Kasumi-1 (cell line): ENCODE measurements around the gene TMCC3.

ENCODE experiments used
- DNase-seq, 2 experiments: peaks; one replicate each; lab custom pipeline; 2025; lab: John Stamatoyannopoulos, UW

Gene TMCC3

DNA sequence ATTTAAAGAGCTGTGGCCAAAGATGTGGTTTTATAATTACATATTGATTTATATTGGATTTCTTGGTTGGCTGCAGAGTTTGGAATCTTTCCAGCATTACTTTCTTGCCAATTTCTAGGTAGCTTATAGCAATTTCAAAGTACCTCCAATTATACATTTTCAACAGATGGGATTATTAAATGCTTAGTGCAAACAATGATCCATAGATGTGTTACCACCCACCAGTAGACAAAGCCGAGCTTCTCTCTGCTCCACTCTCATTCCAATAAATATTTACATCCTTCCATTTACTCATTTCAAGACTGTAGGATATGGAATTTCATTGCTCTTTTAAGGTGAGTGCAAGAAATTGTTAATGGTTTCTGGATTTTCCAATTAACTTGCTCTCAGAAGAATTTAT lies 21.6 kb upstream of the TMCC3 start:
- no peak for DNase-seq

DNA sequence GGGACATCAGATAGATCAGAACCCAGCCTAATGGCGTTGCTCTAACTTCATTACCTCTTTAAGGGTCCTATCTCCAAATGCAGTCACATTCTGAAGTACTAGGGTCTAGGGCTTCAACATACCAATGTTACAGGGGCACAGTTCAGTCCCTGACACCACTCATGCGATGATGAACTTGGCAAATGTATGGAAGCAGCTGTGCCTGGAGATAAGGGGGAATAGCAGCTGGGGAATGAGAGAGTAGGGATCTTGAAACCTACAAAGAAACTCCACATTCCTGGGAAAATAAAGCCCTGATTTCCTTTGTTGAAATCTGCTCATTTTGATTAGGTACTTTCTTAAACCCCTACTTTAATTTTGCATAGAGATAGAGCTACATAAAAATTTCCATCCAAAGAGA lies 20.5 kb upstream of the TMCC3 start:
- no peak for DNase-seq

- DNase-seq, result no peak
These were observed 19.7 kb upstream of the TMCC3 start for GRCh38 chr12:94670075-94670474.

- DNase-seq, result no peak
These were observed 16.7 kb upstream of the TMCC3 start for GRCh38 chr12:94667031-94667540.

GRCh38 chr12:94666158-94666557 lies 15.8 kb upstream of the TMCC3 start:
- DNase-seq, result no peak

- no peak for DNase-seq
These were observed 13.3 kb upstream of the TMCC3 start for GRCh38 chr12:94663702-94664101.

- DNase-seq, result no peak
These were observed 12.7 kb upstream of the TMCC3 start for GRCh38 chr12:94663071-94663470.

- DNase-seq, result no peak
These were observed 10.1 kb upstream of the TMCC3 start for GRCh38 chr12:94660436-94660835.

- DNase-seq, result no peak
These were observed 9.1 kb upstream of the TMCC3 start for GRCh38 chr12:94659346-94659930.

DNA sequence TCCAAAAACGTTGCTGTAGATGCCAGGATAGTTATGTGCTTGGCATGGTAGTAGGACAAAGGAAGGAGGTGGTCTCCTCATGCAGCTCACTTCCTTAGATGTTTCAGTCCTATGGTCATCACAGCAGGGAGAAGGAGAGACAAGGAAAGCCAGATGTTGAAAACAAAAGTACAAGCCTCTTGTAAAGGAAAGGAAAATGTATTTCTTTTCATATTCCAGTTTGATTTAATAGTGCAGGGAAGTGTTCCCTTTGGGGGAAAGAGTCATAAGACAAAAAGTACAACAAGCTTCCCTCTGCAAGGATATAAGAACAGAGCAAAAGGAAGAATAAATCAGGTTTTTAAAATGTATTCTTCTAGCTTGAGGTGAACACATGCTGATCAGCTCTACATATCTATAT lies 8.6 kb upstream of the TMCC3 start:
- no peak for DNase-seq

DNA sequence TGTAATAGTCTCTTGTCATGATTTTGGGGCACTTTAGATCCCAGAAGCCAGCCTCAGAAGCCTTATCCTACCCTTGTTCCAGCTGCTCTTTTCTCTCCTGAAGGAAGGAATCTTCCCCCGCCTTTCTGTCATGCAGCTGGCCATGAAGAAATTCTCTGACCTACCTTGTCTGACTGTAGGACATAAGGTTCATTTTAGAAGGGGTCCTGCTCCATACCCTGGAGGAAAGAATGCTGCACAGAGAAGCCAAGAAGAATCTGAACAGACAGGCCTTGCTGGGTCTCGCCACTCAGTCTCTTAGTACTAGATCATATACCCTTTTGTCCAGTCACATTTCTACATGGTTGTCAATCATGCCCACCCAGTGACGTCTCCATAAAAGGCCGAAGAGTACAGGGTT lies 6.2 kb upstream of the TMCC3 start:
- no peak for DNase-seq

GRCh38 chr12:94649349-94650142 lies 811 bp downstream of the TMCC3 start:
- no peak for DNase-seq

GRCh38 chr12:94648578-94648977 lies 1.8 kb downstream of the TMCC3 start:
- no peak for DNase-seq

GRCh38 chr12:94644141-94644979 lies 6.0 kb downstream of the TMCC3 start:
- no peak for DNase-seq

DNA sequence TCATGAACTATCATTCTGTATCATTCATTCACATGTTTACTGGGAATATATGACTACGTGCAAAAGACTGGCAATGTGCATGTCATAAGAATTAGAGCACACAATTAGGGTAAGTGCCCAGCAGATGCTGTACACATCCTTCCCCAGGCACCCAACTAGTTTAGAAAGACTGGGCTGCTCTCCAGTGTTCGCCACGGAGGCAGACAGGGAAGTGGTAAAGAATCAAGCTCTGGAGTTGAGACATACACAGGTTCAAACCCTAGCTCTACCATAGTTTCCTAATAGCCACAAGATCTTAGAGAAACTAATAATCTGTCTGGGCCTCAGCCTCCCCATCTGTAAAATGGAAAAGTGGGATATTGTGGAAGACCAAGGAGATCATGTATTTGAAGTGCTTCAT lies 6.8 kb downstream of the TMCC3 start:
- DNase-seq, result peak in 1 of 2 experiments; percentile 26

- no peak for DNase-seq
These were observed 9.1 kb downstream of the TMCC3 start for GRCh38 chr12:94641283-94641682.

DNA sequence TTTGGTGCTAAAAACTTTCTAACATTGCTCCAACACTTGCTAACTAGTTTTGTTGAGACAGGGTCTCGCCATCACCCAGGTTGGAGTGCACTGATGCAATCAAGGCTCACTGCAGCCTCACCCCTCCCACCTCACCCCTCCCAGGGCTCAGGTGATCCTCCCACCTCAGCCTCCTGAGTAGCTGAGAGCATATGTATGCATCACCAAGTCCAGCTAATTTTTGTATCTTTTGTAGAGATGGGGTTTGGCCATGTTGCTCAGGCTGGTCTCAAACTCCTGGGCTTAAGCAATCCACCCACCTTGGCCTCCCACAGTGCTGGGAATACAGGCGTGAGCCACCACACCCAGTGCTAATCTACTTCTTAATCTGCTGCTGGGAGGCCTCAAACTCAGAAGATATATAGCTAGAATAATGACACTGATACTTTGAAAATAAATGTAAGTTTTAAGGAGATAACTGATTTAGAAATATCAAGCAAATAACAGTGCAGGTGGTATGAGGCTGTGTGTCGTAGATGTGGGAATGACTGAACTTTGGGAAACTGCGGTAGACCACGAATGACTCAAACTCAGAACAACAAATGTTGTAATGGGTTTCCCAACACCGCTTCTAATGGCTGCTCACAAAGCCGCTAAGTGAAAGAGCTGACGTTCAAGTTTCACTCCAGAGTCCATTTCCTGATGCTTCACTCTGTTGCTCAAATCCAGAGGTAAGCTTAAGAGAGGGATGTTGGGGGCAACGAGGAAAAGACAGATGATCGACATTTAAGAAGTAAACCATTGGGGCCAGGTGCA lies 10.0 kb downstream of the TMCC3 start:
- DNase-seq, result no peak

GRCh38 chr12:94638521-94638920 lies 11.8 kb downstream of the TMCC3 start:
- DNase-seq, result no peak

GRCh38 chr12:94637390-94638113 lies 12.8 kb downstream of the TMCC3 start:
- no peak for DNase-seq

DNA sequence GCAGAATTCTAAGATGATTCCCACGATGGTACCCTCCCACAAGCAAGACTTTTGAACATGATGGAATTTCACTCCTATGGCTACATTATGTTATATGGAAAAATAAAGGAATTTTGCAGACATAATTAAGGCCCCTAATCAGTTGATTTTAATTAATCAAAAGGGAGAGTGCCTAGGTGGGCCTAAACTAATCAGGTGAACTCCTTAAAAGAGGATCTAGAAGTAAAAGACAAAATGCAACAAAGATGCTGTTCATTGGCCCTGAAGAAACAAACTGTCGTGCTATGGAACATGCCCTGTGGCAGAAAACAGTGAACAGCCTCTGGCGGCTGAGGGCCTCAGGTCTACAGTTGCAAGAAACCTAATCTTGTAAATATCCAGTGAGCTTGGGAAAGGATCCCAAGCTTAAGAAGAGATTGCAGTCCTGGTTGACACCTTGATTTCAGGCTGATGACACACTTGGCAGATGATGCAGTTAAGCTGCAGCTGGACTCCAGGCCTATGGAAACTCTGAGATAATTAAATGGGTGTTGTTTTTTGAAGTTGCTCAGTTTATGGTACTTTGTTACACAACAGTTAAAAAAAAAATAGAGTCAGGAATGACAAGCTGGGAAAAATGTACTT lies 13.8 kb downstream of the TMCC3 start:
- no peak for DNase-seq

GRCh38 chr12:94634717-94635116 lies 15.6 kb downstream of the TMCC3 start:
- DNase-seq, result no peak
